ENCODE results near the gene CERS6.
"Not testable (repeated sequence)": the region's sequence is repeated elsewhere in the genome, so short reads cannot be mapped to it uniquely, and the experiment has no call there.

CERS6 gene

GRCh38 chr2:168772704-168773103, 316.6 kb downstream of the CERS6 start:
- DNase-seq (ENCODE audit: low read depth in 2 of 2) = no peak

GRCh38 chr2:168773128-168773527, 317.1 kb downstream of the CERS6 start:
- DNase-seq (ENCODE audit: low read depth in 2 of 2) = no peak

- DNase-seq (ENCODE audit: low read depth in 2 of 2) = peak in 1 of 2 donors; percentile 33
These were observed 317.8 kb downstream of the CERS6 start for GRCh38 chr2:168773719-168774521.

- no peak for DNase-seq (ENCODE audit: low read depth in 2 of 2)
These were observed 319.8 kb downstream of the CERS6 start for GRCh38 chr2:168775837-168776236.

- no peak for DNase-seq (ENCODE audit: low read depth in 2 of 2)
These were observed 324.6 kb downstream of the CERS6 start for GRCh38 chr2:168780669-168781071.

- DNase-seq (ENCODE audit: low read depth in 2 of 2) = no peak
These were observed 325.2 kb downstream of the CERS6 start for GRCh38 chr2:168781191-168781817.

- no peak for DNase-seq (ENCODE audit: low read depth in 2 of 2)
These were observed 326.2 kb downstream of the CERS6 start for GRCh38 chr2:168782271-168782670.

- no peak for DNase-seq (ENCODE audit: low read depth in 2 of 2)
These were observed 328.9 kb downstream of the CERS6 start for GRCh38 chr2:168784993-168785392.

- no peak for DNase-seq (ENCODE audit: low read depth in 2 of 2)
These were observed 331.2 kb downstream of the CERS6 start for GRCh38 chr2:168787098-168787781.

GRCh38 chr2:168787782-168788376, 331.8 kb downstream of the CERS6 start:
- DNase-seq (ENCODE audit: low read depth in 2 of 2) = no peak

- DNase-seq (ENCODE audit: low read depth in 2 of 2) = no peak
These were observed 333.7 kb downstream of the CERS6 start for GRCh38 chr2:168789776-168790175.

- DNase-seq (ENCODE audit: low read depth in 2 of 2) = no peak
These were observed 334.3 kb downstream of the CERS6 start for GRCh38 chr2:168790226-168790902.

- DNase-seq (ENCODE audit: low read depth in 2 of 2) = not testable (repeated sequence)
These were observed 335.1 kb downstream of the CERS6 start for GRCh38 chr2:168791140-168791539.

- DNase-seq (ENCODE audit: low read depth in 2 of 2) = no peak
These were observed 337.5 kb downstream of the CERS6 start for GRCh38 chr2:168793596-168793995.

- DNase-seq (ENCODE audit: low read depth in 2 of 2) = no peak
These were observed 338.9 kb downstream of the CERS6 start for GRCh38 chr2:168794968-168795367.

- DNase-seq (ENCODE audit: low read depth in 2 of 2) = no peak
These were observed 340.1 kb downstream of the CERS6 start for GRCh38 chr2:168796090-168796577.

- no peak for DNase-seq (ENCODE audit: low read depth in 2 of 2)
These were observed 340.7 kb downstream of the CERS6 start for GRCh38 chr2:168796583-168797285.

GRCh38 chr2:168797286-168797655, 341.2 kb downstream of the CERS6 start:
- DNase-seq (ENCODE audit: low read depth in 2 of 2) = no peak

- no peak for DNase-seq (ENCODE audit: low read depth in 2 of 2)
These were observed 342.2 kb downstream of the CERS6 start for GRCh38 chr2:168798076-168798887.

- DNase-seq (ENCODE audit: low read depth in 2 of 2) = no peak
These were observed 342.9 kb downstream of the CERS6 start for GRCh38 chr2:168798888-168799410.

Measured in stimulated activated CD4-positive, alpha-beta T cell treated with anti-CD3 and anti-CD28 coated beads, Interleukin-15, amount 100 ng/mL, for 48 hours (primary cell).